Stimulated activated CD4-positive, alpha-beta T cell treated with anti-CD3 and anti-CD28 coated beads, Interleukin-1b, Interleukin-23, amount 100 ng/mL, for 1 hour (primary cell): ENCODE measurements around the gene PRKCB.

ENCODE experiments used
- DNase-seq, 2 donors: peaks; one replicate each; pipeline ENCODE4 v3.0.0-alpha.2; 2020; ENCODE audit warnings: low read depth in 2 of 2

Gene PRKCB

DNA sequence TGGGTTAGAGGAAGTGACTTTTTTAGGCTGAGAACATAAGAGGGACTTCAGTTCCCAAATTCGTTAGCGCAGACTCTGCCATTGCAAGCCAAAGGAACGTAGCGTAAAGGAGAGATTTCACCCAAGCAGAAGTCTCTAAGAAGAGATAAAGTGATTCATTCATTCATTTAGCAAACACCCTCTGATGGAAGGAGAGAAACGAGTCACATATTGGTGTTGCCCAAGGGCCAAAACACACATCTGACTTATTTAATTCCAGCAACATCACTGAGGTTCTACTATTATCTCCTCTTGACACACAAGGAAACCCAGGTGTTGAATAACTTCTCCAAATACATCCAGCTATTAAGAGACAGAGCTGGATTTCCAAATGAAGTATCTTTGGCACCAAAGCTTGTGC lies 334.6 kb downstream of the PRKCB start:
- no peak for DNase-seq

DNA sequence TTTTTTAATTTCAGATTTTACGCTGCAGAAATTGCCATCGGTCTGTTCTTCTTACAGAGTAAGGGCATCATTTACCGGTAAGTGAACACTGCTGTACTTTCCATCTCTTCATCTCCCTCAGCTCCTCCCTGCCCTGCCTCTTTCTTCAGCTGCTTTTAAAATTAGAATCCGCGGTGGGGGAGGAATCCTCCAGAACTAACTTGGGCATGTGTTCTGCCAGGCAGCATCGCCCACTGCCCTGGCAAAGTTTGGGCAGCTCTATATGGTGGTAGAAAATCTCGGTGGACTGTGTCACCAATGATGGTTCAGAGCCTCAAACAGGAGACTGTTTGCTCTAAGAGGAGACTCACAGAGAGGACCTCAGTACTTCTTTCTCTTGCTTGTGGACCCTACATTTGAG lies 338.7 kb downstream of the PRKCB start:
- DNase-seq = no peak

DNA sequence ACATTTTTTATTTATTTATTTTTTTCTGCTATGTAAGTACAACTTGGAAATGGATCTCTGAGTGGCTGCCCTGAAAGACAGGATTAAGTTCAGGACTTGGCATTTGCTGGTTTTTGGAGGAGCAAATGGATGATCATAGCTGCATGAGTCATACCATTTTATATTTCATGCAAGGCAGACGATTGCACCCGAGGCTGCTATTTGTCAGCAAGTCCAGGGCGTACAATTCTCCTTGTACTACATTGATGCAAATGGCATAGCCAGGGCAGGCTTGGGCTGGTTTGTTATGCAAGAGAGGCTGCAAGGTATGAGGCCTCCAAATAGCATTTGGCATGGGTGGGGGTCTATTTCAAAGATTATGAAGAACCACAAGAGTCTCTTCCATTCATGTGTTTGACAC lies 339.2 kb downstream of the PRKCB start:
- DNase-seq = no peak

DNA sequence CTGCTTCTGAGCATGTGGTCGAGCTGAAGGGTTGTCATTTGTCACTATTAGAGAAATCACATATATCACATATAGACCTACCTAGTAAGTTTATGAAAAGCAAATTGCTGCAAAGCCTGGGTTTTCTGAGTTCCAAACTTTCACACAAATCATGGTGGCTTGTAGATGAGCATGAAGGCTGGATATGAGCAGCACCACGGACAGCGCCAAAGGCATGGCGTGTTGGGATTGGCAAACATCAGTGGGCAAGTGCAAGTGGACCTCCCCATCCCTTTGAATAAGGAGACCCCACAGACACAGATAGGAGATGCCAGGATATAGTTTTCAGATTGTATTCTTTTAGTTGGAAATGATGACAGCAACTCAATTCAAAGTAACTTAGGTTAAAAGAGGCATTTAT lies 342.7 kb downstream of the PRKCB start:
- DNase-seq = no peak

- no peak for DNase-seq
These were observed 344.7 kb downstream of the PRKCB start for GRCh38 chr16:24180451-24180850.

GRCh38 chr16:24188021-24188542 lies 352.3 kb downstream of the PRKCB start:
- no peak for DNase-seq

- no peak for DNase-seq
These were observed 353.1 kb downstream of the PRKCB start for GRCh38 chr16:24188751-24189318.

DNA sequence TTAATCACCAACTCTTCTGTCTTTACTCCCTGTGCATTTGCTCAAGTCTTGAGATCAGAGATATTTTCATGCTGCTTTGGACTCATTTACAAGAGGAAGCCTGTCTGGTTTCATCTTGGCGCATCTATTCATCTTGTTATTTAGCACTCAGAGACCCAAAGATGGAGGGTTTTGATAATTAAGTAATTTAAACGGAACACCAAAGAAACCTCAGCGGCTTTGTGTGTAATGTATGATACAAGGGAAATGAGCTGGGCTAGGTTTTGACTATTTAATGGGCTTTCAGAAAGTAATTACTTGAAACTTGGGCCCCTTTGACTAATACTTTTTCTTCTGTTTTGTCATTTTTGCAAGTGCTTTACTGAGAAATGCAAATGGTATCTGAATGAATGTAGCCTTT lies 354.2 kb downstream of the PRKCB start:
- DNase-seq = no peak

DNA sequence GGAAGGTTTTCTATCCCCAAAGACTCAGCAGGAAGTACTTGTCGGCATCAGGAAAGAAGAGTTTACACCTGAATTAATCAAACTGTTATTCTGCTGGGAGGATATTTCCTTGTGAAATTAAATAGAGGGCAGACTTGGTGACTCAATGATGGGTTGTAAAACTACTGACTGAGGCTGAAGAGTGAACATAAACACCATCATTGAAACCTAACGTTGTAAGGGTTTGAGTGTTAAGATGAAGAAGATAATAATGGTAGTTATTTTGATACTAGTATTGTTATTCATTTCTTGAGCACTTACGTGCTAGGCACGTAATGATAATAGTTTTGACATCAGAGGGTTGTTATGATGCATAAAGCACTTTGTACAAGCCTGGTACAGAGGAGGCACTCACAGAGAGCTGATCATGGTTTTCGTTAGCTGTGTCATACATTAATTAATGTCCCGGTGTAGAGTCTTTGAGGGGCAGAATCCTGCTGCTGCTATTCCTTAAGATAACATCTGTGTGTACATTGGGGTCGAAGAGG lies 356.2 kb downstream of the PRKCB start:
- DNase-seq = no peak

- DNase-seq = no peak
These were observed 359.4 kb downstream of the PRKCB start for GRCh38 chr16:24195221-24195620.

- DNase-seq = no peak
These were observed 363.2 kb downstream of the PRKCB start for GRCh38 chr16:24198807-24199533.

DNA sequence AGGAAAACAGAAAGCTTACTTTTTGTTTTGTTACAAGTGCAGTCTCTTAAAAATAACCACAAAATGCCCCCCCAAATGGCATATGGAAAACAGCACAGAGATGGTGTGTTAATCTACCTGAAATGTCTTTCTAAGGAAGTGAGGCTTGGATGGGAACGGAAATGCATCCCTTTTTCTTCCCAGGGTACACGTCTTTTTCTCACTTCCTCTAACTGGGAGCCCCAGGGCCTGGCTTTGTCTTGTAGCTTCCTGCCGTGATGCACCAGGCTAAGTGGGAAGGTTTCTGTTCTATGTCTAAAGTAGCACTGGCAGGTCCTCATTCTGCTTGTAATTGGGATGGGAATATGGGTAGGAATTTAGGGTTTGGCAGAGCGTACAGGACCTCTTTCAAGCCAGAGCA lies 367.9 kb downstream of the PRKCB start:
- DNase-seq = no peak

DNA sequence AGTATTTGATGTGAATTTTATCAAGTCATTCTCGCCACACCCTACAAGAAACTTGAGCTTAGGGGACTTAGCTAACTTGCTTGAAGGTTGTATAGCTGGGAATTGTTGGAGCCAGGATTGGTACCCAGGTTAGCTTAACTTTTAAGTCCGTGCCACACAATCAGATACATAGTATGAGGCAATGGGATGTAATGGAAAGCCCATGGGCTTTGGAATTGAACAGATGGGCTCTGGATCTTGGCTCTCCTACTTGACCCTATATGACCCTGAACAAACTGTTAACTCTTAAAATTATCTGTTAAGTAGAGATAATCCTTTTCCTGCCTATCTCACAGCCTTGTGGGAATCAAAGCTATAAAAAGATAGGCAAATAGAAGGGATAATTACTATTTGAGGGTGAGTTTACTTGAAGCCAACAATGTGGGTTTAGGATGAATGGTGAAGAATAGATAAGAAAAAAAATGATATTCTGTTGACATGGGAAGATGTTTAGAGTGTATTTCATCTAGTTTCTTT lies 368.4 kb downstream of the PRKCB start:
- no peak for DNase-seq

GRCh38 chr16:24206926-24207325 lies 371.1 kb downstream of the PRKCB start:
- DNase-seq = no peak

DNA sequence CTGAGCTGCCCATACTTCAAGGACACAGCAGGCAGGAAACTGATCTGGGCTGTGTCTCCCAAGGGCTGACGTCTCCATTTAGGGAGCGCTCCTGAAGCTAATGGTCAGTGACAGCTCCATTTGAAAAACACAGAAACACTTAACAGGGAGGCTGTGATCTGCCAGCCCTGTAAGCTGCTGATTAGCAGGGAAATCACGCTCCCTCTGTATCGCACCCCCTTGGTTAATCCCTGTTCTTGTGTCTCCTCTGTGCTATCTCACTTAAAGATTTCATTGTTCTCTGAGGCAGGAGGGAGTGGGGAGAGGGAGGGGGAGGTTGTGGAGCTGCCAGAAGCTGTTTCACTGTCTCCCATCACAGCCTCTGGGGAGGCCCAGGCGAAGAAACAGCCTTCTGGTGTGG lies 372.9 kb downstream of the PRKCB start:
- no peak for DNase-seq

GRCh38 chr16:24214992-24215391 lies 379.2 kb downstream of the PRKCB start:
- DNase-seq = no peak

DNA sequence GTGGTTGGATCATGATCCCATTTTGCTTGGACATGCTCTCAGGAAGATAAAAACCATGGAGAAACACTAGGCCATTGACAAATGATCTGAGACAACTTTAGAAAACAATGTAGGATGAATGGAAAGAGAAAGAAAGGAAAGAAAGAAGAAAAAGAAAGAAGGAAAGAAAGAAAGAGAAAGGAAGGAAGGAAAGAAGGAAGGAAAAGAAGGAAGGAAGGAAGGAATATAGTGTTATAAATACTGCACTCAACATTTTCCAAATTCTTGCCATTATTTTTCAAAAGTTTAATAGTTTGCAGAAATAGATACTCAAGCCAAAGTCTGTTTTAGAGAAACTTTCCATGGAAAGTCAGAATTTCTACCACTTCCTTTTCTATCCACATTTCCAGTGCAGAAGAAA lies 381.2 kb downstream of the PRKCB start:
- no peak for DNase-seq

- no peak for DNase-seq
These were observed 381.7 kb downstream of the PRKCB start for GRCh38 chr16:24217461-24217860.

DNA sequence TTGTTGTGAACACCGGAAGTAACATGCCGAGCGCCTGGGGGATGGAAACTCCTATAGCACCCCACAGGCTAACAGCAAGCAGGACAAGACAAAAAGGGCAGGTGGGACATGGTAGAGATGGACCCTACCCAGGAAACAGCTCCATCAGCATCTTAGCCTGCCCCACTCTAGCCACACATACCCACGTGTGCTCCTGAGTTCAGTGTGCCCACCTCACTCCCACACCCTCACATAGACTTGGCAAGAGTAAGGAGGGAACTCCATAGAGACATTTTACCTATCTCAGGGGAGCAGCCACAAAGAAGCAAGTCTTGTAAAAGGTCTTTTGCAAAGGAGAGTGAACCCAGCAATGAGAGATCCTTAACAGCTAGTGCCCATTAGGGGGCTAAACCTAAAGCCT lies 382.5 kb downstream of the PRKCB start:
- DNase-seq = no peak

GRCh38 chr16:24221219-24221618 lies 385.4 kb downstream of the PRKCB start:
- no peak for DNase-seq

GRCh38 chr16:24228514-24228913 lies 392.7 kb downstream of the PRKCB start:
- no peak for DNase-seq

DNA sequence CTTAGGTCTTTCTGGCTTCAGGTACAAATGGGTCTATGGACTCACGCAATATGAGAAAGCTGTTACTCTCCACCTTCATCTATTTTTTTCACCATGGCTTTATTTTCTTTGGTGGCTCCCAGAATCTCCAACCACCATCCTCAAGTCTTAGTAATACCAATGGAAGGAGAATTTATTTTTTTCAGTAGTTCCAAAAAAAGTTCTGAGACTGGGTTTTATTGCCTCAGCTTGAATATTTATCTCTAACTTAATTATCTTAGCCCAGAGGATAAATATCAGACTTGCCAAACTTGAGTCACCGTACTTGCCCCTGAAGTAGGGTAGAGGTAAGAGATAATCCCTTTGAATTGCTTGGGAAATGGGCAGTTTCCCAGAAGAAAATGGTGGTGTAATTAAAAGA lies 397.2 kb downstream of the PRKCB start:
- DNase-seq = no peak

DNA sequence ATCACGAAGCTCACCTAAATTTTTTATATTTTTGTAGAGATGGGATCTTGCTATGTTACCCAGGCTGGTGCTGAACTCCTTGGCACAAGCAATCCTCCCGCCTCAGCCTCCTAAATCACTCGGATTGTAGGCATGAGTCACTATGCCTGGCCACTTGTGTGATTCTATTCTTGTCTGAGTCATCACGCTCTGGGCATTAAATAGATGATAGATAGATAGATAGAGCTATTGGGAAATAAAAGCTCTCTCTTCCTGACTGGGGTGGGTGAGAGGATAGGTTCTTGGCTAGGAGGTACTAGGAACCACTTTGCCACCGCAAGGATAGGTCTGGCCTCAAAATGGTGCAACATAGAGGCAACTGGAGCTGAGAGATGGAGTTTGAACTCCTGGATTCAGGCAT lies 399.0 kb downstream of the PRKCB start:
- DNase-seq = no peak
